Transverse colon (tissue), 4 donors: ENCODE results near the gene DOCK8. TPM values are rescaled to one million over a fixed set of nuclear protein-coding genes. Genes with fewer than 3 reads are reported as not detected.
A peak's percentile ranks its signal among the peaks of the same experiment; 100 is the strongest.

Experiments
- DNase-seq: peaks from one replicate; pipeline ENCODE4 v3.0.0-alpha.2; 2019
- H3K27ac ChIP-seq, 4 donors: fragments of 200-600 bp; sonication (generic); 2 replicates each; pipeline ENCODE4 v1.5.1; 2016 to 2018; ENCODE audit warnings: inconsistent platforms in 4 of 4
- H3K27me3 ChIP-seq: fragments of 200-600 bp; sonication (generic); 2 replicates; pipeline ENCODE4 v1.5.1; 2017; ENCODE audit warnings: inconsistent platforms
- H3K36me3 ChIP-seq, 4 donors: fragments of 200-600 bp; sonication (generic); 2 replicates each; pipeline ENCODE4 v1.5.1; 2017 to 2019; ENCODE audit warnings: inconsistent platforms in 4 of 4
- H3K4me1 ChIP-seq, 4 donors: fragments of 200-600 bp; sonication (generic); 2 replicates each; pipeline ENCODE4 v1.5.1; 2017 to 2020; ENCODE audit warnings: inconsistent platforms in 4 of 4
- H3K4me3 ChIP-seq, 4 donors: fragments of 200-600 bp; sonication (generic); 1 replicate in 1 of 4; 2 replicates in 3 of 4; pipeline versions ENCODE4 v1.5.1 to v1.6.1; 2017 to 2019; ENCODE audit warnings: inconsistent platforms in 4 of 4
- H3K9me3 ChIP-seq, 2 donors: fragments of 200-600 bp; sonication (generic); 2 replicates each; pipeline ENCODE4 v1.5.1; 2017 to 2019; ENCODE audit warnings: inconsistent platforms in 2 of 2
- CTCF ChIP-seq, 5 experiments: fragments of 200-600 bp in 3 of 5; fragments of 450-650 bp in 2 of 5; sonication (generic) in 3 of 5; IDR thresholded peaks; 1 replicate in 2 of 5; 2 replicates in 3 of 5; pipeline ENCODE4 v1.5.1; 2016 to 2017; ENCODE audit warnings: antibody characterized with exemption in 5 of 5, inconsistent platforms in 3 of 5, mild to moderate bottlenecking in 2 of 5, moderate library complexity in 1 of 5
- EP300 ChIP-seq: sonication (generic); formaldehyde crosslinking; IDR thresholded peaks from one replicate; pipeline ENCODE4 v1.6.1; 2017; ENCODE audit warnings: antibody characterized with exemption, low read depth
- POLR2A ChIP-seq: fragments of 450-650 bp; IDR thresholded peaks from one replicate; pipeline ENCODE4 v1.6.1; 2016; ENCODE audit warnings: antibody characterized with exemption, mild to moderate bottlenecking, moderate library complexity
- POLR2AphosphoS5 ChIP-seq, 3 donors: sonication (generic); formaldehyde crosslinking; IDR thresholded peaks; one replicate each; pipeline ENCODE4 v1.6.1; 2016; ENCODE audit warnings: antibody characterized with exemption in 3 of 3
- WGBS, 2 donors: methylation state at CpG; one replicate each; pipeline ENCODE4 v1.1.5; 2018; ENCODE audit warnings: low coverage in 1 of 2; 5-methylcytosine and 5-hydroxymethylcytosine counted together
- in situ Hi-C, 4 donors: fragments of 200-750 bp; cut with MboI; loops; one replicate each; pipeline versions ENCODE4 v1.15.0 to v1.15.1; 2017; ENCODE audit warnings: low sequenced_read_pairs in 3 of 4, low pct_ligation_motif_present in 1 of 4, low pct_unique_long_range_greater_than_20kb in 1 of 4
- intact Hi-C: fragments of 100-400 bp; cut with DNase I; formaldehyde crosslinking; loops from one replicate; pipeline ENCODE4 v1.15.1; 2023; ENCODE audit warnings: low total_unique reads
- total RNA-seq, 4 donors: library from RNA; depleted of rRNA; stranded (reverse); fragments of >200 nt; gene quantifications; one replicate each; pipeline ENCODE4 v1.1.0, GENCODE V29; 2016

The DOCK8 gene
- total RNA-seq, 4 donors from 2014 or later: 11.2 to 59.5 (median 14.7) TPM

- in situ Hi-C loops: no loop called here
- Histone ChIP-seq H3K4me1 (peaks cover 0 to 15% (median 5%) of the 10 kb centered on the region in 4 donors), H3K27me3 (no peaks in the 10 kb centered on the region), H3K36me3 (no peaks in the 10 kb centered on the region), H3K9me3 (no peaks in the 10 kb centered on the region), H3K4me3 (no peak overlapping the region), H3K27ac (no peak overlapping the region)
- no peak for DNase-seq
- no peak for TF ChIP-seq POLR2AphosphoS5 (IDR thresholded peaks at IDR 0.05)
- 81 to 89% methylated on average over 4 of the region's 4 CpGs for WGBS, 2 donors
- intact Hi-C loops: no loop called here
Observed at GRCh38 chr9:486156-486555, 271.5 kb downstream of the DOCK8 start.

- Histone ChIP-seq H3K27me3 (no peaks in the 10 kb centered on the region), H3K4me3 (no peak overlapping the region), H3K27ac (no peak overlapping the region), H3K36me3 (no peaks in the 10 kb centered on the region), H3K4me1 (peaks cover 0 to 15% (median 5%) of the 10 kb centered on the region in 4 donors), H3K9me3 (no peaks in the 10 kb centered on the region)
- DNase-seq: no peak
- intact Hi-C loops (no loop called here), in situ Hi-C loops (no loop called here)
- 93 to 100% methylated on average over 1 to 2 of the region's 2 CpGs for WGBS, 2 donors
- no peak for TF ChIP-seq POLR2A
- TF ChIP-seq EP300: no peak
- TF ChIP-seq CTCF (IDR thresholded peaks at IDR 0.05): no peak
- no peak for TF ChIP-seq POLR2AphosphoS5 (IDR thresholded peaks at IDR 0.05)
Observed at GRCh38 chr9:487429-487828, 272.8 kb downstream of the DOCK8 start.

- no peak overlapping the region for H3K4me3 ChIP-seq
- H3K27ac ChIP-seq: no peak overlapping the region
- whole genome bisulfite sequencing, 2 donors: 38 to 49% methylated on average over 2 of the region's 2 CpGs
- no peak for DNase-seq
- H3K36me3 ChIP-seq: no peaks in the 10 kb centered on the region
- in situ Hi-C loops: no loop called here
- TF ChIP-seq EP300 (no peak), CTCF (IDR thresholded peaks at IDR 0.05) (no peak), POLR2AphosphoS5 (IDR thresholded peaks at IDR 0.05) (no peak), POLR2A (no peak)
- no peaks in the 10 kb centered on the region for H3K9me3 ChIP-seq
- peaks cover 0 to 15% (median 5%) of the 10 kb centered on the region in 4 donors for H3K4me1 ChIP-seq
- no peaks in the 10 kb centered on the region for H3K27me3 ChIP-seq
- intact Hi-C loops: no loop called here
Observed at GRCh38 chr9:488448-488847, 273.8 kb downstream of the DOCK8 start.

- 29 to 38% methylated on average over 5 to 7 of the region's 7 CpGs for WGBS, 2 donors
- H3K27ac ChIP-seq: peak overlapping the region in 1 of 4 donors; percentile 5
- H3K9me3 ChIP-seq: no peaks in the 10 kb centered on the region
- TF ChIP-seq POLR2AphosphoS5 (IDR thresholded peaks at IDR 0.05): no peak
- TF ChIP-seq EP300: no peak
- no peak for TF ChIP-seq POLR2A
- no peak for TF ChIP-seq CTCF (IDR thresholded peaks at IDR 0.05)
- intact Hi-C loops (no loop called here), in situ Hi-C loops (no loop called here)
- H3K36me3 ChIP-seq: no peaks in the 10 kb centered on the region
- no peaks in the 10 kb centered on the region for H3K27me3 ChIP-seq
- H3K4me3 ChIP-seq: no peak overlapping the region
- peaks cover 3 to 15% (median 5%) of the 10 kb centered on the region in 4 donors for H3K4me1 ChIP-seq
- DNase-seq: no peak
Observed at GRCh38 chr9:489198-490197, 274.8 kb downstream of the DOCK8 start.
